BE2C (cell line): Measurements from ENCODE around the gene NREP.

Experiments used
- DNase-seq: peaks from one replicate; pipeline ENCODE4 v3.0.0-alpha.2; 2020
- H3K27me3 ChIP-seq: fragments of 250-450 bp; sonication (Bioruptor Pico); 2 replicates; pipeline ENCODE4 v1.5.1; 2020; ENCODE audit warnings: mild to moderate bottlenecking
- H3K36me3 ChIP-seq: fragments of 250-450 bp; sonication (Bioruptor Pico); 2 replicates; pipeline ENCODE4 v1.5.1; 2020; ENCODE audit warnings: mild to moderate bottlenecking
- H3K4me1 ChIP-seq: fragments of 250-450 bp; sonication (Bioruptor Pico); 2 replicates; pipeline ENCODE4 v1.5.1; 2020
- H3K4me3 ChIP-seq: 2 replicates; pipeline ENCODE4 v1.5.1; 2011; ENCODE audit warnings: low read depth, low read length
- H3K9me3 ChIP-seq: fragments of 250-450 bp; sonication (Bioruptor Pico); 2 replicates; pipeline ENCODE4 v1.5.1; 2020
- CTCF ChIP-seq: IDR thresholded peaks from 2 replicates; pipeline ENCODE4 v1.5.1; 2012; ENCODE audit warnings: mild to moderate bottlenecking, low read depth, low read length

The NREP gene

GRCh38 chr5:111737716-111738115 is 19.3 kb downstream of the NREP start:
- Histone ChIP-seq H3K9me3 (no peaks in the 10 kb centered on the region), H3K4me3 (no peak overlapping the region), H3K36me3 (peaks cover 38% of the 10 kb centered on the region), H3K27me3 (no peaks in the 10 kb centered on the region), H3K4me1 (no peaks in the 10 kb centered on the region; the same call in none of the 2 replicates)
- no peak for TF ChIP-seq CTCF
- no peak for DNase-seq

- Histone ChIP-seq H3K4me3 (no peak overlapping the region), H3K4me1 (no peaks in the 10 kb centered on the region; the same call in none of the 2 replicates), H3K36me3 (peaks cover 44% of the 10 kb centered on the region), H3K27me3 (no peaks in the 10 kb centered on the region), H3K9me3 (no peaks in the 10 kb centered on the region)
- TF ChIP-seq CTCF = no peak
- DNase-seq = no peak
Observed at GRCh38 chr5:111735583-111736270, 21.3 kb downstream of the NREP start.

- Histone ChIP-seq H3K27me3 (no peaks in the 10 kb centered on the region), H3K4me1 (no peaks in the 10 kb centered on the region; the same call in none of the 2 replicates), H3K36me3 (peaks cover 44% of the 10 kb centered on the region), H3K9me3 (no peaks in the 10 kb centered on the region), H3K4me3 (no peak overlapping the region)
- DNase-seq = no peak
- no peak for TF ChIP-seq CTCF
Observed at GRCh38 chr5:111734597-111734996, 22.4 kb downstream of the NREP start.

GRCh38 chr5:111734013-111734412 is 23.0 kb downstream of the NREP start:
- no peak overlapping the region for H3K4me3 ChIP-seq
- H3K4me1 ChIP-seq = no peaks in the 10 kb centered on the region; the same call in none of the 2 replicates
- H3K9me3 ChIP-seq = no peaks in the 10 kb centered on the region
- no peak for TF ChIP-seq CTCF
- DNase-seq = no peak
- H3K27me3 ChIP-seq = no peaks in the 10 kb centered on the region
- peaks cover 47% of the 10 kb centered on the region for H3K36me3 ChIP-seq

GRCh38 chr5:111733571-111733970 is 23.4 kb downstream of the NREP start:
- no peaks in the 10 kb centered on the region for H3K9me3 ChIP-seq

More at GRCh38 chr5:111733571-111733970, 23.4 kb downstream of the NREP start:
- DNase-seq = no peak
- no peak for TF ChIP-seq CTCF
- Histone ChIP-seq H3K4me3 (no peak overlapping the region), H3K36me3 (peaks cover 51% of the 10 kb centered on the region), H3K4me1 (no peaks in the 10 kb centered on the region; the same call in none of the 2 replicates), H3K27me3 (no peaks in the 10 kb centered on the region)
